ENCODE data around the gene CORO2A.

The CORO2A gene

GRCh38 chr9:98161851-98162250, 30.6 kb downstream of the CORO2A start:
- no peaks in the 10 kb centered on the region; the same call in 1 of the 2 replicates for H3K4me1 ChIP-seq (ENCODE audit: insufficient read depth, low read length)
- no peaks in the 10 kb centered on the region for H3K36me3 ChIP-seq (ENCODE audit: insufficient read depth, low read depth, low read length)
- H3K27ac ChIP-seq (ENCODE audit: low read length) = no peak overlapping the region

GRCh38 chr9:98159790-98160189, 32.6 kb downstream of the CORO2A start:
- Histone ChIP-seq H3K27ac (ENCODE audit: low read length) (no peak overlapping the region), H3K9ac (ENCODE audit: low read depth, low read length) (no peak overlapping the region), H3K27me3 (ENCODE audit: insufficient read depth, low read length) (no peaks in the 10 kb centered on the region), H3K4me1 (ENCODE audit: insufficient read depth, low read length) (no peaks in the 10 kb centered on the region), H3K36me3 (ENCODE audit: insufficient read depth, low read depth, low read length) (peaks cover 3% of the 10 kb centered on the region), H3K4me3 (ENCODE audit: low read length) (no peak overlapping the region), H3K9me3 (ENCODE audit: insufficient read depth, low read depth, low read length) (no peaks in the 10 kb centered on the region)

More at GRCh38 chr9:98161851-98162250, 30.6 kb downstream of the CORO2A start:
- Histone ChIP-seq H3K9me3 (ENCODE audit: insufficient read depth, low read depth, low read length) (no peaks in the 10 kb centered on the region), H3K4me3 (ENCODE audit: low read length) (no peak overlapping the region), H3K27me3 (ENCODE audit: insufficient read depth, low read length) (no peaks in the 10 kb centered on the region), H3K9ac (ENCODE audit: low read depth, low read length) (no peak overlapping the region)

- H3K4me3 ChIP-seq (ENCODE audit: low read length) = no peak overlapping the region
- no peaks in the 10 kb centered on the region for H3K4me1 ChIP-seq (ENCODE audit: insufficient read depth, low read length)
- no peak overlapping the region for H3K9ac ChIP-seq (ENCODE audit: low read depth, low read length)
- H3K27me3 ChIP-seq (ENCODE audit: insufficient read depth, low read length) = no peaks in the 10 kb centered on the region
- H3K27ac ChIP-seq (ENCODE audit: low read length) = no peak overlapping the region
- no peaks in the 10 kb centered on the region for H3K9me3 ChIP-seq (ENCODE audit: insufficient read depth, low read depth, low read length)
- peaks cover 6% of the 10 kb centered on the region for H3K36me3 ChIP-seq (ENCODE audit: insufficient read depth, low read depth, low read length)
Measured at GRCh38 chr9:98159301-98159700, 33.1 kb downstream of the CORO2A start.

- no peak overlapping the region for H3K9ac ChIP-seq (ENCODE audit: low read depth, low read length)
- H3K4me3 ChIP-seq (ENCODE audit: low read length) = no peak overlapping the region
- H3K27me3 ChIP-seq (ENCODE audit: insufficient read depth, low read length) = no peaks in the 10 kb centered on the region
- no peaks in the 10 kb centered on the region for H3K4me1 ChIP-seq (ENCODE audit: insufficient read depth, low read length)
- H3K36me3 ChIP-seq (ENCODE audit: insufficient read depth, low read depth, low read length) = peaks cover 6% of the 10 kb centered on the region
- no peak overlapping the region for H3K27ac ChIP-seq (ENCODE audit: low read length)
- H3K9me3 ChIP-seq (ENCODE audit: insufficient read depth, low read depth, low read length) = no peaks in the 10 kb centered on the region
Measured at GRCh38 chr9:98158071-98158831, 34.2 kb downstream of the CORO2A start.

- peaks cover 6% of the 10 kb centered on the region for H3K36me3 ChIP-seq (ENCODE audit: insufficient read depth, low read depth, low read length)
- H3K4me3 ChIP-seq (ENCODE audit: low read length) = no peak overlapping the region
- no peak overlapping the region for H3K27ac ChIP-seq (ENCODE audit: low read length)
- no peak overlapping the region for H3K9ac ChIP-seq (ENCODE audit: low read depth, low read length)
- H3K4me1 ChIP-seq (ENCODE audit: insufficient read depth, low read length) = no peaks in the 10 kb centered on the region
- no peaks in the 10 kb centered on the region for H3K27me3 ChIP-seq (ENCODE audit: insufficient read depth, low read length)
- H3K9me3 ChIP-seq (ENCODE audit: insufficient read depth, low read depth, low read length) = no peaks in the 10 kb centered on the region
Measured at GRCh38 chr9:98157372-98157771, 35.1 kb downstream of the CORO2A start.

GRCh38 chr9:98154678-98155077, 37.8 kb downstream of the CORO2A start:
- no peaks in the 10 kb centered on the region for H3K9me3 ChIP-seq (ENCODE audit: insufficient read depth, low read depth, low read length)

GRCh38 chr9:98152526-98152925, 39.9 kb downstream of the CORO2A start:
- peaks cover 6% of the 10 kb centered on the region for H3K36me3 ChIP-seq (ENCODE audit: insufficient read depth, low read depth, low read length)
- no peaks in the 10 kb centered on the region for H3K27me3 ChIP-seq (ENCODE audit: insufficient read depth, low read length)
- no peak overlapping the region for H3K4me3 ChIP-seq (ENCODE audit: low read length)
- no peak overlapping the region for H3K9ac ChIP-seq (ENCODE audit: low read depth, low read length)
- H3K4me1 ChIP-seq (ENCODE audit: insufficient read depth, low read length) = no peaks in the 10 kb centered on the region
- no peaks in the 10 kb centered on the region for H3K9me3 ChIP-seq (ENCODE audit: insufficient read depth, low read depth, low read length)
- no peak overlapping the region for H3K27ac ChIP-seq (ENCODE audit: low read length)

More at GRCh38 chr9:98154678-98155077, 37.8 kb downstream of the CORO2A start:
- no peak overlapping the region for H3K4me3 ChIP-seq (ENCODE audit: low read length)
- H3K9ac ChIP-seq (ENCODE audit: low read depth, low read length) = no peak overlapping the region
- H3K4me1 ChIP-seq (ENCODE audit: insufficient read depth, low read length) = no peaks in the 10 kb centered on the region
- no peak overlapping the region for H3K27ac ChIP-seq (ENCODE audit: low read length)
- H3K27me3 ChIP-seq (ENCODE audit: insufficient read depth, low read length) = no peaks in the 10 kb centered on the region
- H3K36me3 ChIP-seq (ENCODE audit: insufficient read depth, low read depth, low read length) = peaks cover 6% of the 10 kb centered on the region

- Histone ChIP-seq H3K27ac (ENCODE audit: low read length) (no peak overlapping the region), H3K9me3 (ENCODE audit: insufficient read depth, low read depth, low read length) (no peaks in the 10 kb centered on the region), H3K9ac (ENCODE audit: low read depth, low read length) (no peak overlapping the region), H3K4me1 (ENCODE audit: insufficient read depth, low read length) (no peaks in the 10 kb centered on the region), H3K4me3 (ENCODE audit: low read length) (no peak overlapping the region), H3K27me3 (ENCODE audit: insufficient read depth, low read length) (no peaks in the 10 kb centered on the region), H3K36me3 (ENCODE audit: insufficient read depth, low read depth, low read length) (peaks cover 6% of the 10 kb centered on the region)
Measured at GRCh38 chr9:98150721-98151120, 41.7 kb downstream of the CORO2A start.

- no peak overlapping the region for H3K4me3 ChIP-seq (ENCODE audit: low read length)
- no peaks in the 10 kb centered on the region for H3K27me3 ChIP-seq (ENCODE audit: insufficient read depth, low read length)
- no peaks in the 10 kb centered on the region for H3K4me1 ChIP-seq (ENCODE audit: insufficient read depth, low read length)
- no peaks in the 10 kb centered on the region for H3K9me3 ChIP-seq (ENCODE audit: insufficient read depth, low read depth, low read length)
- H3K27ac ChIP-seq (ENCODE audit: low read length) = no peak overlapping the region
- H3K9ac ChIP-seq (ENCODE audit: low read depth, low read length) = no peak overlapping the region
- H3K36me3 ChIP-seq (ENCODE audit: insufficient read depth, low read depth, low read length) = peaks cover 6% of the 10 kb centered on the region
Measured at GRCh38 chr9:98150164-98150563, 42.3 kb downstream of the CORO2A start.

GRCh38 chr9:98149422-98149821, 43.0 kb downstream of the CORO2A start:
- Histone ChIP-seq H3K4me3 (ENCODE audit: low read length) (no peak overlapping the region), H3K4me1 (ENCODE audit: insufficient read depth, low read length) (no peaks in the 10 kb centered on the region), H3K36me3 (ENCODE audit: insufficient read depth, low read depth, low read length) (no peaks in the 10 kb centered on the region)

GRCh38 chr9:98148486-98148885, 44.0 kb downstream of the CORO2A start:
- Histone ChIP-seq H3K27ac (ENCODE audit: low read length) (no peak overlapping the region), H3K9ac (ENCODE audit: low read depth, low read length) (no peak overlapping the region), H3K9me3 (ENCODE audit: insufficient read depth, low read depth, low read length) (no peaks in the 10 kb centered on the region), H3K4me1 (ENCODE audit: insufficient read depth, low read length) (no peaks in the 10 kb centered on the region), H3K36me3 (ENCODE audit: insufficient read depth, low read depth, low read length) (no peaks in the 10 kb centered on the region), H3K4me3 (ENCODE audit: low read length) (no peak overlapping the region), H3K27me3 (ENCODE audit: insufficient read depth, low read length) (no peaks in the 10 kb centered on the region)

More at GRCh38 chr9:98149422-98149821, 43.0 kb downstream of the CORO2A start:
- Histone ChIP-seq H3K9ac (ENCODE audit: low read depth, low read length) (no peak overlapping the region), H3K9me3 (ENCODE audit: insufficient read depth, low read depth, low read length) (no peaks in the 10 kb centered on the region), H3K27me3 (ENCODE audit: insufficient read depth, low read length) (no peaks in the 10 kb centered on the region), H3K27ac (ENCODE audit: low read length) (no peak overlapping the region)

- H3K4me3 ChIP-seq (ENCODE audit: low read length) = no peak overlapping the region
- no peaks in the 10 kb centered on the region for H3K4me1 ChIP-seq (ENCODE audit: insufficient read depth, low read length)
- H3K36me3 ChIP-seq (ENCODE audit: insufficient read depth, low read depth, low read length) = no peaks in the 10 kb centered on the region
- no peak overlapping the region for H3K9ac ChIP-seq (ENCODE audit: low read depth, low read length)
- H3K27me3 ChIP-seq (ENCODE audit: insufficient read depth, low read length) = no peaks in the 10 kb centered on the region
- no peaks in the 10 kb centered on the region for H3K9me3 ChIP-seq (ENCODE audit: insufficient read depth, low read depth, low read length)
- H3K27ac ChIP-seq (ENCODE audit: low read length) = no peak overlapping the region
Measured at GRCh38 chr9:98147582-98147981, 44.9 kb downstream of the CORO2A start.

All from iPS-20b (cell line).